Measurements from ENCODE around the gene SERPINA5. TPM values are rescaled to one million over a fixed set of nuclear protein-coding genes. Genes with fewer than 3 reads are reported as not detected.
"Not testable (repeated sequence)": the region's sequence is repeated elsewhere in the genome, so short reads cannot be mapped to it uniquely, and the experiment has no call there.

The SERPINA5 gene
- total RNA-seq, 1 donor = 0.36 TPM

DNA sequence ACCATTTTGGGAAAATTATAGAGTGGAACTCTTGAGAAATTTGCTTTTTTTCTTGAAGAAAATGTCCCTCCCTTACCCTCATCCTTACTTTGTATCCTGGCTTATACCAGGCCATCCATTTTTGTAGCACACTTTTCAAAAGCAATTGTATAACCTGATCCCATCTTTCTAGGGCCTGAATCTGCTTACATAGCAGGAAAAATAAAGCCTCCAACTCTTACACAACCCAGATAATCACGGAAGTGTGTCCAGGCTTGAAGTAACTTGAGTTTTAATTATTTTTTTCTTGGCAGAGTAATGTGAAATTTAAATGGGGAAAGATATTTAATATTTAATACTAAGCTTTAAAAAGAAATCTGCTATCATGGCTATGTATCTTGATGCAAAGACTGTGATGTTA, 53.9 kb downstream of the SERPINA5 start:
- TF ChIP-seq, protein P1, sequence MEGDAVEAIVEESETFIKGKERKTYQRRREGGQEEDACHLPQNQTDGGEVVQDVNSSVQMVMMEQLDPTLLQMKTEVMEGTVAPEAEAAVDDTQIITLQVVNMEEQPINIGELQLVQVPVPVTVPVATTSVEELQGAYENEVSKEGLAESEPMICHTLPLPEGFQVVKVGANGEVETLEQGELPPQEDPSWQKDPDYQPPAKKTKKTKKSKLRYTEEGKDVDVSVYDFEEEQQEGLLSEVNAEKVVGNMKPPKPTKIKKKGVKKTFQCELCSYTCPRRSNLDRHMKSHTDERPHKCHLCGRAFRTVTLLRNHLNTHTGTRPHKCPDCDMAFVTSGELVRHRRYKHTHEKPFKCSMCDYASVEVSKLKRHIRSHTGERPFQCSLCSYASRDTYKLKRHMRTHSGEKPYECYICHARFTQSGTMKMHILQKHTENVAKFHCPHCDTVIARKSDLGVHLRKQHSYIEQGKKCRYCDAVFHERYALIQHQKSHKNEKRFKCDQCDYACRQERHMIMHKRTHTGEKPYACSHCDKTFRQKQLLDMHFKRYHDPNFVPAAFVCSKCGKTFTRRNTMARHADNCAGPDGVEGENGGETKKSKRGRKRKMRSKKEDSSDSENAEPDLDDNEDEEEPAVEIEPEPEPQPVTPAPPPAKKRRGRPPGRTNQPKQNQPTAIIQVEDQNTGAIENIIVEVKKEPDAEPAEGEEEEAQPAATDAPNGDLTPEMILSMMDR (IDR thresholded peaks at IDR 0.05; ENCODE audit: extremely low read depth, low read depth, low read length) = no peak
- Histone ChIP-seq H3K79me2 (ENCODE audit: insufficient read depth, low read length) (no peaks in the 10 kb centered on the region), H3K4me2 (ENCODE audit: insufficient read depth, low read length) (no peak overlapping the region)

DNA sequence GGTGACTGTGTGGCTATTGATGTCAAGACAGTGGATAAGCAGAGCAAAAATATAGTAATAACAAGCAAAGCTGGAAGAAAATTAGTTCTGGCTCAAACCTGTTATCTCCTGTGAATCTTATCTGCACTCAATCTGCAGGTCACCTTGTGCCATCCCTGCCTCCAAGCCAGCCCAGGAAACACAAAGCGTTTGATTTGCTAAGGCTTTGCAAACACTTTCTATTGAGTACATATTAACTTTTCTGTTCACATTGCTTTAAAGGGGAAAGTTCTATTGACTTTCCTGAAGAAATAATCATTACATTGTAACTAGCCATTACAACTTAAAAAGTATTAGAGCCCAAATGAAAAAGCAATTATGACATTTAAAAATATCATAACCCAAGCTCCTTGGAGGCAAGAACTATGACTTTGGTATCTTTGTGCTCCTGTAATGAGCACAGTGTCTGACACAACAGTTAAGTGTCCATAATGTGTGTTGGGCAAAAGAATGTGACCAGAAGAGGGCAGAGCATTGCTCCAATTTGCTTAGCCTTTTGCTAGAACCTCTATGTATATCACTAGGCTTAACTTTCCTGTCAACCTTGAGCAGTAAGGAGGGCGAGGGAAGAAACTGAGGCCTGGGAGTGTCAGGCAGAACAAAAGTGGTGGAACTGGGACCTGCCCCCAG, 55.7 kb downstream of the SERPINA5 start:
- peaks cover 6% of the 10 kb centered on the region for H3K27me3 ChIP-seq (ENCODE audit: insufficient read depth, low read length)
- H3K27ac ChIP-seq (ENCODE audit: low read depth, low read length) = no peak overlapping the region
- no peak for DNase-seq (ENCODE audit: insufficient read length, low spot score, missing footprints)
- H3K4me3 ChIP-seq (ENCODE audit: insufficient read depth, low read length) = no peak overlapping the region
- H2AFZ ChIP-seq (ENCODE audit: low read length) = no peak overlapping the region
- H3K4me2 ChIP-seq (ENCODE audit: insufficient read depth, low read length) = no peak overlapping the region
- no peaks in the 10 kb centered on the region for H3K9me3 ChIP-seq (ENCODE audit: low read depth, low read length)
- TF ChIP-seq, protein P1 (IDR thresholded peaks at IDR 0.05; ENCODE audit: extremely low read depth, low read depth, low read length) = peak; percentile 42
- H3K36me3 ChIP-seq (ENCODE audit: insufficient read depth, low read length) = no peaks in the 10 kb centered on the region
- no peaks in the 10 kb centered on the region for H4K20me1 ChIP-seq (ENCODE audit: insufficient read depth, low read length)
- H3K79me2 ChIP-seq (ENCODE audit: insufficient read depth, low read length) = no peaks in the 10 kb centered on the region
- peaks cover 10% of the 10 kb centered on the region for H3K4me1 ChIP-seq (ENCODE audit: insufficient read depth, low read length)

More for the DNA sequence above, 53.9 kb downstream of the SERPINA5 start:
- Histone ChIP-seq H3K27ac (ENCODE audit: low read depth, low read length) (no peak overlapping the region), H3K36me3 (ENCODE audit: insufficient read depth, low read length) (no peaks in the 10 kb centered on the region), H3K27me3 (ENCODE audit: insufficient read depth, low read length) (peaks cover 6% of the 10 kb centered on the region), H4K20me1 (ENCODE audit: insufficient read depth, low read length) (no peaks in the 10 kb centered on the region), H3K4me3 (ENCODE audit: insufficient read depth, low read length) (no peak overlapping the region), H3K4me1 (ENCODE audit: insufficient read depth, low read length) (peaks cover 10% of the 10 kb centered on the region), H3K9me3 (ENCODE audit: low read depth, low read length) (peaks cover 2% of the 10 kb centered on the region), H2AFZ (ENCODE audit: low read length) (no peak overlapping the region)
- no peak for DNase-seq (ENCODE audit: insufficient read length, low spot score, missing footprints)

DNA sequence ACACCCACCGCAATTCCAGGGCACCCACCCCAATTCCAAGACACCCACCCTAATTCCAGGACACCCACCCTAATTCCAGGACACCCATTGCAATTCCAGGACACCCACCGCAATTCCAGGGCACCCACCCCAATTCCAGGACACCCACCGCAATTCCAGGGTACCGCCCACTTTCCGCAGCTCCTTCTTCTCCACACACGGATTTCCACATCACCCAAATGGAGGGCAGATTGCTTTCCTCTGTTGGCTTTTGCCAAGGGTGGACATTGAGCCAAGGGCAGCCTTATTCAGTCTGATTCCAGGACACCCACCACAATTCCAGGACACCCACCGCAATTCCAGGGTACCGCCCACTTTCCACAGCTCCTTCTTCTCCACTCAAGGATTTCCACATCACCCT, 56.6 kb downstream of the SERPINA5 start:
- DNase-seq (ENCODE audit: insufficient read length, low spot score, missing footprints); H3K4me3 ChIP-seq (ENCODE audit: insufficient read depth, low read length): not testable (repeated sequence)

DNA sequence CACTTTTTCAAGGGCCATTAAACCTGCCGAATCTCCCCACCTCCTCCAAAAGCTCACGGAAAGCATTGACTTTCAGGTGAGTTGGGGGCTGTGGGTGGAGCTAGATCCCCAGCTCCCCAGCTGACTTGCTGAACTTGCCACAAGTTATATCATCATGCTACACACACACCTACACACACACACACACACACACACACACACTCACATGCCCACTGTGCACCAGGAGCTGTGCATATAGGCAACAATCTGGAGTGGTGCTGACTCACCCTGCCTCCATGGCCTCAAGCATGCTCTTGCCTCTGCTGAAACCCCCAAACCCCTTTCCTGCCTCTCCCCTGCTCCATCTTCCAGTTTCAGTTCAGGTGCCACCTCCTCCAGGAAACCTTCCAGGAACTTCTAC, 57.1 kb downstream of the SERPINA5 start:
- H3K9me3 ChIP-seq (ENCODE audit: low read depth, low read length) = no peaks in the 10 kb centered on the region
- DNase-seq (ENCODE audit: insufficient read length, low spot score, missing footprints) = no peak
- H3K79me2 ChIP-seq (ENCODE audit: insufficient read depth, low read length) = no peaks in the 10 kb centered on the region
- TF ChIP-seq, protein P1 (IDR thresholded peaks at IDR 0.05; ENCODE audit: extremely low read depth, low read depth, low read length) = no peak
- peak overlapping the region; percentile 35 for H2AFZ ChIP-seq (ENCODE audit: low read length)
- H3K4me1 ChIP-seq (ENCODE audit: insufficient read depth, low read length) = peaks cover 10% of the 10 kb centered on the region
- no peak overlapping the region for H3K4me2 ChIP-seq (ENCODE audit: insufficient read depth, low read length)
- H3K27me3 ChIP-seq (ENCODE audit: insufficient read depth, low read length) = no peaks in the 10 kb centered on the region
- H3K4me3 ChIP-seq (ENCODE audit: insufficient read depth, low read length) = no peak overlapping the region
- H3K27ac ChIP-seq (ENCODE audit: low read depth, low read length) = no peak overlapping the region
- no peaks in the 10 kb centered on the region for H3K36me3 ChIP-seq (ENCODE audit: insufficient read depth, low read length)
- no peaks in the 10 kb centered on the region for H4K20me1 ChIP-seq (ENCODE audit: insufficient read depth, low read length)

More for the DNA sequence above, 56.6 kb downstream of the SERPINA5 start:
- H3K27ac ChIP-seq (ENCODE audit: low read depth, low read length); H3K4me2 ChIP-seq (ENCODE audit: insufficient read depth, low read length); H3K79me2 ChIP-seq (ENCODE audit: insufficient read depth, low read length); H4K20me1 ChIP-seq (ENCODE audit: insufficient read depth, low read length); H3K27me3 ChIP-seq (ENCODE audit: insufficient read depth, low read length); H3K9me3 ChIP-seq (ENCODE audit: low read depth, low read length); H3K36me3 ChIP-seq (ENCODE audit: insufficient read depth, low read length); H2AFZ ChIP-seq (ENCODE audit: low read length): not testable (repeated sequence)
- H3K4me1 ChIP-seq (ENCODE audit: insufficient read depth, low read length) = peaks cover 10% of the 10 kb centered on the region
